Uterus (tissue), 2 donors: ENCODE results near the gene CXCR1.

Experiments
- CTCF ChIP-seq, 4 experiments: fragments of 200-600 bp in 2 of 4; fragments of 450-650 bp in 2 of 4; sonication (generic) in 2 of 4; IDR thresholded peaks; one replicate each; pipeline ENCODE4 v1.5.1; 2016 to 2019; ENCODE audit warnings: antibody characterized with exemption in 4 of 4, mild to moderate bottlenecking in 2 of 4, moderate library complexity in 1 of 4
- POLR2A ChIP-seq, 2 donors: fragments of 450-650 bp; IDR thresholded peaks; one replicate each; pipeline ENCODE4 v1.6.1; 2016; ENCODE audit warnings: antibody characterized with exemption in 2 of 2, mild to moderate bottlenecking in 1 of 2, moderate library complexity in 1 of 2

DNA sequence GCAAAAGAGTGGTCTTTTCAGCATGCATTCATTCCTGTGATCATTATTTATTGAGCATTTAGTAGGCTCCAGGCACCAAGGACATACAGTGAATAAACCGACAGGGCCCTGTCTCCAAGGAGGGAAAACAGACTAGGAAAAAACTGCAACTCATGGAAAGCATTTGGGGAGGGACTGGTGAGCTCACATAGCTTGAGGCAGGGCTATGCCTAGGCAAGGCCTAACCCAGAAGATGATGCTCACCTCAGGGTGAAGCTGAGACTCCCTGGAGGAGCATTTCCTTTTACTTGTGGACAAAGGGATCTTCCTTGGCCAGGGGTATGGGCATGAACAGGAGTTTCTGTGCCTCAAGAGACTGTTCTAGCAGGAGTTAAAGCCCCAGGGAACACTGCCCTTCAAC is 3.9 kb downstream of the CXCR1 start:
- no peak for TF ChIP-seq CTCF (IDR thresholded peaks at IDR 0.05)
- no peak for TF ChIP-seq POLR2A (IDR thresholded peaks at IDR 0.05)
